GM19239 (cell line): Measurements from ENCODE around the gene CUBN.
"Not testable (repeated sequence)": the region's sequence is repeated elsewhere in the genome, so short reads cannot be mapped to it uniquely, and the experiment has no call there.

Experiments used
- DNase-seq: peaks from one replicate; pipeline ENCODE4 v3.0.0; 2011; ENCODE audit warnings: low spot score; ENCODE audit not compliant: insufficient read length
- FAIRE-seq: peaks from 2 replicates; lab custom pipeline; 2011; peaks lifted over from hg19 to GRCh38; lab: Jason Lieb, UNC

The CUBN gene

DNA sequence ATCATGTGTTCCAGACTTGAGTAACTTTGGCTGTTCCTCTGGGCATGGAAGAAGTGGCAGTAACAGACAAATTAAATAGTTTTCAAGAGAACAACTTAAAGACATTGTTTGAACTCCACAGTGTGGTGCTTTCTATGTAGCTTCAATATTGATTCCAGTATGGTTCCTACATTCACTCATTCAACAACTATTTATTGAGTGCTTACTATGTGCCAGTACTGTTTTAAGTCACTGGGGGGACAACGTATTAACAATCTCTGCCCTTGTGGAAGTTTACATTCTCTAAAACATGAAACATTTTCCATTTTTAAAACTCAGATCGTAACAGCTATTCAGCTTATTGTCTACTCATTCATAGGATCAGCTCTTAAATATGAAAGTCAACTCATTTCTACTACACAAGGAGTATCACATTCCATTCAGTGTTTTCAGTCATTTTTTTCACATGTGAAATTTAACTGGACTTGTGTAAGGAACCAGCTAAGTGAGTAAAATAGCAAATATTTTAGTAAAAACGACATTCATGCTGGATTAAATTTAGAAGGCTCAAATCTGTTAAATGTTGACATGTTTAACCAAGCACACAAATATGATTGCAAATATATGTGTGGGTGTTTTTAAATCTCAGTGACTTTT, 13.6 kb upstream of the CUBN start:
- DNase-seq (no peak), FAIRE-seq (no peak)

GRCh38 chr10:17141504-17142229, 12.1 kb upstream of the CUBN start:
- FAIRE-seq, result no peak
- DNase-seq, result no peak

DNA sequence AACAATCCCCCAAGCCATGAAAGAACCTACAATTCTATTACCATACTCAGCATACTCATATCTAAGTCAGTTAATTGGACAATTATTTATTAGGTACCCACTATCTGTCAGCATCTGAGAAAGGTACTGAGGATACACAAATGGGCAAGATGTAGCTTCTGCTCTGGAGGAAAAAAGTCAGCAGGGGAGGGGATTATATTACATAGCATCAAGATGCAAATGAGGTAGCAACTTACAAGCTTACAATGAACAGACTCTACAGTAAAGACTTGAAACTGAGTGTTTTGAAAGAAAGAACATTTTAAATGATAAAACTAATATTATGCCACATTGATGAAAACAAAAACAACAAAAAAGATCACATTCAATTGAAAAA, 10.8 kb upstream of the CUBN start:
- no peak for DNase-seq
- no peak for FAIRE-seq

GRCh38 chr10:17138460-17139042, 8.9 kb upstream of the CUBN start:
- no peak for FAIRE-seq
- no peak for DNase-seq

DNA sequence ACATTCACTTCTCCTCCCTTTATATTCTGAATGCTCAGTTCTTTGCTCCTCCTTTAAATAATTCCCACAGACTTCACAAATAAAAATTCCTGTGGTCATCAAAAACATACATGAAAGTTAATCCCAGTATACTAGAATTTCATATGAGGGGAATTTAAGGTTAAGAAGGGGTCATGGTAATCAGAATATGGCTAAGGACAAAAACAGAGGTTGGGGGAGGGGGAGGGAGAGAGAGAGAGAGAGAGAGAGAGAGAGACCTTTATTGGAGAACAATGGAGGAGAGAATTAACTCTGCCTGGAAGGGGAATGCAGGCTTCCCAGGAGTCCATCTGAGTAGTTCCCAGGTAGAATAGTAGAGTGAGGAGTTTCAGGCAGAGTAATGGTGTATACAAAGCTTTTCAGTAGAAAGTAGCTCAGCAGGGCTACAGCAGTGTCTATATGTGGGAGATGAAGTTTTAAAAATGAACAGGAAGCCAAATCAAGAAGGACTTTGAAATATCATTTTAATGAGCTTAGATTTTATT, 5.2 kb upstream of the CUBN start:
- DNase-seq, result no peak

GRCh38 chr10:17134282-17134681, 4.7 kb upstream of the CUBN start:
- FAIRE-seq, result no peak

More for the DNA sequence above, 5.2 kb upstream of the CUBN start:
- no peak for FAIRE-seq

GRCh38 chr10:17128261-17128660, 1.4 kb downstream of the CUBN start:
- FAIRE-seq, result no peak
- no peak for DNase-seq

More at GRCh38 chr10:17134282-17134681, 4.7 kb upstream of the CUBN start:
- no peak for DNase-seq

DNA sequence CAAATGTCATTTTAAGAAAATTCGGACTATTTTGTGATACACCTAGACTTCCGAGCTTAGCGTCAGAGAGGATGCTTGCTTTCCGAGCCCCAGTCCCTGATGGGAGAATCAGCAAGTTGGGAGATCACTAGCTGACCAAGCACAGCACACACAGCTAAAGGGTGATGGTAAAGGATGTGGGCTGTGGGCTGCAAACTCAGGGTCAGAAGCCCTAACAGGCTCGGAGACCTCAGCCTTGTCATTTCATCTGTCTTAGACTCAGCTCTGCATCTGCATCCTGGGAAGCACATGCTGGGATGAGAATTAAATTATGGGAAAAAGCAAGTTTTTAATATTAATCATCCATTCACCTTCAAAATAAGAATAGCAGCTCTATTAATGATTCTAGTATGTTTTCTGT, 3.3 kb downstream of the CUBN start:
- DNase-seq (no peak), FAIRE-seq (no peak)

GRCh38 chr10:17125206-17125893, 4.3 kb downstream of the CUBN start:
- FAIRE-seq (no peak), DNase-seq (no peak)

- FAIRE-seq (no peak), DNase-seq (no peak)
Measured at GRCh38 chr10:17123961-17124360, 5.7 kb downstream of the CUBN start.

GRCh38 chr10:17122726-17123661, 6.6 kb downstream of the CUBN start:
- FAIRE-seq (no peak), DNase-seq (no peak)

DNA sequence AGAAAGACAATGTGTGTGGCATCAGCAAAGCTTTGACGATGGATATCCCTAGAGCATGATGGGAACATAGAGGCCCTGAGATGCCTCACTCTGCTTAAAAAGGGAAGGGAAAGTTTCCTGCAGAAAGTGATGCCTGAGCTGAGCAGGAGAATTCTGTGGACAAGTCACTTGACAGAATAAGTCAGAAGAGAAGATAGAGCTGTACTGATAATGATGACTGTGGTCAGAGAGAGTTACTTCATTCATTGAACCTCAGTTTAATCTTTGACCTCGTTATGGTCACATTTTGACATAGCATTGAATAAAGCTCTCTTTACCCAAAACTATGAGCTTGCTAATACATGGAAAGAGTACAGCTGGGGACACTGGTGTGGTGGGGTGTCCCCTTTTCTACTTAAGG, 7.6 kb downstream of the CUBN start:
- FAIRE-seq (no peak), DNase-seq (no peak)

DNA sequence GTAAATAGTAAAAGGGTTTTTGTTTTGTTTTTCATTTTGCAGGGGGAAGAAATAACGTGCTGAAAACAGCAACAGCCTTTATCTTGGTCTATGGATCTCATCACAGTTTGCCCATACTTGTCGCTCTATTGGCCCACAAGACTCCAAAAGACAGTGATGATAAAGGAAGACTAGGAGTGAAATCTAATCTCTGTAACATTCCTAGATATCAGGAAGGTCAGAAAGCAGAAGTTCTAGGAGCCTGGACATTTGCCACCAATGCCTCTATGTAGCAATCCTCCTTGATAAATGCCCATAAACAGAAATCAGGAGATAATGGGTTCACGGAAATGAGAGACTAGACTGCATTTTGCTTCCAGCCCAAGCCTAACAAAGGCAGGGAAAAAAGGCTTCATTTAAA, 8.9 kb downstream of the CUBN start:
- FAIRE-seq (no peak), DNase-seq (no peak)

DNA sequence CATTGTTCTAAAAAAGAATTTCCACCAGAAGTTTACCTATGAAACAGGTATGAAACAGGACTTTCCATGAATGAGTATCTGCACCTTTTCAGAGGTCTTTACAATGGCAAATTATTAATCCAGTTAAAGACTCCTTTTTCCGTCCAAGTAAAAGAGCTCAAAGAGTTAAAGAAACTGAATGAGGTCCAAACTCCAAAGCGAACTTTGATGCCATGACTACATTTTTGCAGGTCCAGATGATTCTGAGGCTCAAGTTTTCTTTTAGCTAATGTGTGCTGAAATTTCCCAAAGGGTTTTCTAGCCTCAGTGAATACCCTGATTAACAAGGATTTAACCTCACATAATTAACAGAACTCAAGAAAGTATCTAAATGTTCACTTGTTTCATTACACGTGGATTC, 9.8 kb downstream of the CUBN start:
- DNase-seq, result no peak
- no peak for FAIRE-seq

DNA sequence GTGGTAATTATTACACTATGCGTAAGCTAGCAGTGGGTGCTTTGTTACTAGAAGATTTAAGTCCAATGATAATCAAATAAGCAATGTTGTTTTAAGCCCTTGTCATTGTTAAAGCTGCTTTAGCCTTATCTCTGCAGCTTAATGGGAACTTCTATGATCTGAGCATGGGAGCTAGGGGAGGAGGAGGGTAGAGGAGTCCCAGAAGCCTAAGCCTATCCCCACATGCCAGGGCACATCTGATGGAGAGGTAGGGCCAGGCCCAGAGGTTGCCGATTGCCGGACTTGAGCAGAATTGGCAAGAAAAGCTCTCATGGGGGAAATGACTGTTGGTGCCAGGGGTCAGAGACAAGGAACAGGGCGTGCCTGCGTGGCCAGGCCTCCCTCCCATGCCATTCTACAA, 13.4 kb downstream of the CUBN start:
- no peak for FAIRE-seq
- DNase-seq, result no peak

- FAIRE-seq, result no peak
- no peak for DNase-seq
Measured at GRCh38 chr10:17115683-17116082, 13.9 kb downstream of the CUBN start.

GRCh38 chr10:17114878-17115444, 14.7 kb downstream of the CUBN start:
- not testable (repeated sequence) for FAIRE-seq, DNase-seq

GRCh38 chr10:17113889-17114540, 15.6 kb downstream of the CUBN start:
- no peak for DNase-seq
- no peak for FAIRE-seq

DNA sequence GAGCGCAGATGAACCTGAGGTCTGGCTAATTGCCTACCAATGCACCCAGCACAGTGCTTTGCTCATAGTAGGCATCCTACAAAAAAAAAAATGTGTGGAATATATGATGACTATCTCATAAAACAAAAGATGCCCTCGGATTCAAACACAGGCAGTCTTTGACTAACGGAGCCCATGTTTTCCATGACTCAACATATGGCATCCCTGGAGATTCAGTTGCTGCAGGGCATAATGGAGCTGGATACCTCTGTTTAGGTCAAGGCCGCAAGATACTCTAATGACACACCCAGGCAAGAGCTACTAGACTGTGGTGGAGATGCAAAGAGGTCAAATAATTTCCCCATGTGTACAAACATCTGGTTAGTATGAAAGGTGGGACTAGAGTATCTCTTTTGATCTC, 16.3 kb downstream of the CUBN start:
- FAIRE-seq, result no peak

More for the DNA sequence above, 16.3 kb downstream of the CUBN start:
- DNase-seq, result no peak
